GM15510 (cell line): ENCODE measurements around the gene TBC1D22A.

Source experiments
- POLR2A ChIP-seq: IDR thresholded peaks from 3 replicates; pipeline ENCODE4 v1.6.1; 2011; ENCODE audit warnings: borderline replicate concordance; ENCODE audit not compliant: insufficient read length; ENCODE audit errors: extremely low read depth

The TBC1D22A gene

GRCh38 chr22:47065756-47066615, 303.5 kb downstream of the TBC1D22A start:
- TF ChIP-seq POLR2A = no peak

GRCh38 chr22:47066616-47066905, 304.1 kb downstream of the TBC1D22A start:
- TF ChIP-seq POLR2A = no peak

GRCh38 chr22:47067321-47067890, 305.0 kb downstream of the TBC1D22A start:
- TF ChIP-seq POLR2A = no peak

GRCh38 chr22:47067911-47068625, 305.6 kb downstream of the TBC1D22A start:
- TF ChIP-seq POLR2A = no peak

- no peak for TF ChIP-seq POLR2A
Measured at GRCh38 chr22:47068626-47068996, 306.2 kb downstream of the TBC1D22A start.

GRCh38 chr22:47069270-47069669, 306.8 kb downstream of the TBC1D22A start:
- TF ChIP-seq POLR2A = no peak

GRCh38 chr22:47071078-47071806, 308.8 kb downstream of the TBC1D22A start:
- TF ChIP-seq POLR2A = no peak

- no peak for TF ChIP-seq POLR2A
Measured at GRCh38 chr22:47071807-47072641, 309.6 kb downstream of the TBC1D22A start.

GRCh38 chr22:47072642-47072967, 310.2 kb downstream of the TBC1D22A start:
- no peak for TF ChIP-seq POLR2A

GRCh38 chr22:47073075-47073474, 310.6 kb downstream of the TBC1D22A start:
- no peak for TF ChIP-seq POLR2A

- TF ChIP-seq POLR2A = no peak
Measured at GRCh38 chr22:47074105-47074504, 311.7 kb downstream of the TBC1D22A start.

- no peak for TF ChIP-seq POLR2A
Measured at GRCh38 chr22:47075568-47075967, 313.1 kb downstream of the TBC1D22A start.

- no peak for TF ChIP-seq POLR2A
Measured at GRCh38 chr22:47076758-47077157, 314.3 kb downstream of the TBC1D22A start.

- TF ChIP-seq POLR2A = no peak
Measured at GRCh38 chr22:47080100-47080499, 317.6 kb downstream of the TBC1D22A start.
